Daoy (cell line): Measurements from ENCODE around the gene RBM28. TPM values are rescaled to one million over a fixed set of nuclear protein-coding genes. Genes with fewer than 3 reads are reported as not detected.

Experiments used
- DNase-seq: peaks from one replicate; pipeline ENCODE4 v3.0.0-alpha.2; 2015; ENCODE audit warnings: low read depth
- total RNA-seq: library from RNA; depleted of rRNA; stranded (reverse); fragments of >200 nt; shearing (Covaris generic); gene quantifications from 2 replicates; pipeline ENCODE4 v1.2.3, GENCODE V29; 2014; rRNA removed

The RBM28 gene
- total RNA-seq, 1 experiment from 2014 or later: 63.4 TPM

GRCh38 chr7:128262273-128263028 lies 81.3 kb downstream of the RBM28 start:
- DNase-seq: no peak

- DNase-seq: no peak
These were observed 83.5 kb downstream of the RBM28 start for GRCh38 chr7:128260069-128260795.

DNA sequence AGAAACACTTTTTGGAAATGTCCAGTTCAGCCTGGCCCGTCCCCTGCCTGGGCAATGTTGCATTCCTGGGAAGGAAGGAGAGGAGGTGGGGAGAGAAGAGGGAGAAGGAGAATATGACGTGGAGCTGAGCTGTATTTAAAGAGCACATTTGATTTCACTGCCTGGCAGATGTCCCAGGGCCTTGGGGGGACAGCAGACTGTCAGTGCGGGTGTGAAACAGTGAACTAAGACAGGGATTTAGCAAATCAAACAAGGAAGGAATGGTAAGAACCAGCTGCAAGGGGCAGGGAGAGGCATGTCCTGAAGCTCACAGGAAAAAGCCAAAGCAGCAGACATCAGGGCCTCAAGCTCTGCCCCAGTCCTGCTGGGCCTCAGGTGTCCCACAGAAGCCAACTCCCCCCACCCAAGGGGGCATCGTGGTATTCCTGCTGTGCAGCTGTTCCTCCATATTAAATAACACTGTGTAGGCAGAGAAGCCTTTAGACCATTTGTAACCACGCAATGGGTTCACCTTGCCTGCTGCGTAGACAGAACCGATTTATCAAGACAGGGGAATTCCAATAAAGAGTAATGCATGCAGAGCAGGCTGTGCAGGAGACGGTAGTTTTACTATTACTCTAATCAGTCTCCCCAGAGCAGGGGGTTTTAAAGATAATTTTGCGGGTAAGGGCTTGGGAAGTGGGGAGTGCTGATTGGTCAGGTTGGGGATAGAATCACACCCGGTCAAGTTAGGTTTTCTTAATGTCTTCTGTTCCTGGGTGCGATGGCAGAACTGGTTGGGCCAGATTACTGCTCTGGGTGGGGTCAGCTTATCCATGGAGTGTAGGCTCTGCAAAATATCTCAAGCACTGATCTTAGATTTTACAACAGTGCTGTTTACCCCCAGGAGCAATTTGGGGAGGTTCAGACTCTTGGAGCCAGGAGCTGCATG lies 84.3 kb downstream of the RBM28 start:
- DNase-seq: no peak

GRCh38 chr7:128257458-128257857 lies 86.2 kb downstream of the RBM28 start:
- DNase-seq: no peak

DNA sequence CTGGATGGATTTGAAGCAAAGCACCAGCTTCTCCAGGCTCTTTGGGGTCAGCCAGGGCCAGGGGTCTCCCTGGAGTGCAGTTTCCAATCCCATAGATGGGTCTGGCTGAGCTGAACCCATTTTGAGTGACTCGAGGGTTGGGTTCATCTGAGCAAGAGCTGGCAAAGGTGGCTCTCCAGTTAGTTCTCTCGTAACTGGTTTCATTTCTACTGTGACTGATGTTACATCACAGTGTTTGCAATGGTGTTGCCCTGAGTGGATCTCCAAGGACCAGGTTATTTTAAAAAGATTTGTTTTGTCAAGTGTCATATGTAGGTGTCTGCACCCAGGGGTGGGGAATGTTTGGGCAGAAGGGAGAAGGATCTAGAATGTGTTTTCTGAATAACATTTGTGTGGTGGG lies 88.4 kb downstream of the RBM28 start:
- no peak for DNase-seq

GRCh38 chr7:128254470-128254869 lies 89.2 kb downstream of the RBM28 start:
- no peak for DNase-seq

DNA sequence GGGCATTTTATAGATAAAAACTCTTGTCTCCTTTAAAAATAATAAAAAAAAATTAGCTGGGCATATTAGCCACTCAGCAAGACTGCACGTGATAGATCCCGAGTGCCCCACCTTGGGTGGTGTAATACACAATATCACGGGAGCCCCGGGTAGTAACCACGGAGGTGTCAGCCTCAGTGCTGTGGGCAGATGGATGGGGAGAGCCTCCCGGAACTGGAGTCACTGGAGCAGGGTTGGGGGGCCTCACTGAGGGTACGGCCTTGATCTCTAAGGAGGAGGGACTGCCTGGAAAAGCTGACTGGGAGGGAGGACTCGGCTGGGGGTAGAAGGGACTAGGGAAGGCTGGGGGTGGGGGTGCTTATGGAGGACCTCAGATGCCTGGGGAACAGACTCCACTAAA lies 90.0 kb downstream of the RBM28 start:
- DNase-seq: no peak

- no peak for DNase-seq
These were observed 92.4 kb downstream of the RBM28 start for GRCh38 chr7:128251337-128251736.

Other genes with a start within 250 kb of the RBM28 start
- gene LEP, start 102.6 kb downstream of the RBM28 start, total RNA-seq: not detected in 2 replicates
- not detected in 2 replicates for gene PRRT4, start 17.8 kb upstream of the RBM28 start, total RNA-seq
- 76.1 and 81.1 TPM in 2 replicates for gene IMPDH1, start 66.1 kb upstream of the RBM28 start, total RNA-seq
- 37.4 and 39.8 TPM in 2 replicates for gene HILPDA, start 112.0 kb upstream of the RBM28 start, total RNA-seq
- gene METTL2B, start 132.8 kb upstream of the RBM28 start, total RNA-seq: 78.2 and 87.8 TPM in 2 replicates